HEK293 (cell line): Measurements from ENCODE around the gene RRP1B.

ENCODE experiments used
- EGR2 ChIP-seq: fragments of 450-650 bp; formaldehyde crosslinking; IDR thresholded peaks from 2 replicates; pipeline ENCODE4 v1.5.1; 2016; ENCODE audit warnings: low read depth, missing biosample characterization, missing genetic modification characterization
- GFI1B ChIP-seq: fragments of 450-650 bp; formaldehyde crosslinking; IDR thresholded peaks from 2 replicates; pipeline ENCODE4 v1.5.1; 2016; ENCODE audit warnings: missing biosample characterization, missing genetic modification characterization
- HIC1 ChIP-seq: fragments of 450-650 bp; formaldehyde crosslinking; IDR thresholded peaks from 2 replicates; pipeline ENCODE4 v1.5.1; 2016; ENCODE audit warnings: missing biosample characterization, missing genetic modification characterization
- IKZF3 ChIP-seq: fragments of 450-650 bp; IDR thresholded peaks from 2 replicates; pipeline ENCODE4 v1.5.0; 2018; ENCODE audit warnings: missing biosample characterization, mild to moderate bottlenecking, missing genetic modification characterization, moderate library complexity
- KLF1 ChIP-seq: fragments of 450-650 bp; formaldehyde crosslinking; IDR thresholded peaks from 2 replicates; pipeline ENCODE4 v1.5.1; 2016; ENCODE audit warnings: missing biosample characterization, missing genetic modification characterization
- KLF17 ChIP-seq: fragments of 450-650 bp; formaldehyde crosslinking; IDR thresholded peaks from 2 replicates; pipeline ENCODE4 v1.5.1; 2016; ENCODE audit warnings: missing biosample characterization, missing genetic modification characterization
- KLF7 ChIP-seq: fragments of 450-650 bp; formaldehyde crosslinking; IDR thresholded peaks from 2 replicates; pipeline ENCODE4 v1.5.1; 2016; ENCODE audit warnings: missing biosample characterization, missing genetic modification characterization, borderline replicate concordance
- MEIS1 ChIP-seq: sonication (generic); formaldehyde crosslinking; IDR thresholded peaks from 2 replicates; pipeline ENCODE4 v1.8.1; 2022; ENCODE audit warnings: missing genetic modification reagents, mild to moderate bottlenecking, borderline replicate concordance
- SCRT1 ChIP-seq: fragments of 450-650 bp; formaldehyde crosslinking; IDR thresholded peaks from 2 replicates; pipeline ENCODE4 v1.5.1; 2016; ENCODE audit warnings: missing biosample characterization, missing genetic modification characterization, borderline replicate concordance
- SP7 ChIP-seq: fragments of 450-650 bp; formaldehyde crosslinking; IDR thresholded peaks from 2 replicates; pipeline ENCODE4 v1.5.1; 2016; ENCODE audit warnings: missing biosample characterization, missing genetic modification characterization
- TRIM28 ChIP-seq: IDR thresholded peaks from 2 replicates; pipeline ENCODE4 v1.6.1; 2011; ENCODE audit warnings: low read length, control low read depth, borderline replicate concordance
- ZBTB10 ChIP-seq: fragments of 450-650 bp; formaldehyde crosslinking; IDR thresholded peaks from 2 replicates; pipeline ENCODE4 v1.5.1; 2016; ENCODE audit warnings: missing biosample characterization, missing genetic modification characterization
- ZBTB48 ChIP-seq: fragments of 450-650 bp; formaldehyde crosslinking; IDR thresholded peaks from 2 replicates; pipeline ENCODE4 v1.5.1; 2016; ENCODE audit warnings: missing biosample characterization, missing genetic modification characterization
- ZBTB49 ChIP-seq: fragments of 450-650 bp; formaldehyde crosslinking; IDR thresholded peaks from 2 replicates; pipeline ENCODE4 v1.5.1; 2016; ENCODE audit warnings: missing biosample characterization, missing genetic modification characterization, low read depth
- ZFHX2 ChIP-seq: fragments of 450-650 bp; formaldehyde crosslinking; conservative IDR thresholded peaks from 2 replicates; pipeline ENCODE4 v1.5.1; 2016; ENCODE audit warnings: missing biosample characterization, missing genetic modification characterization
- ZNF114 ChIP-seq: fragments of 450-650 bp; formaldehyde crosslinking; IDR thresholded peaks from 2 replicates; pipeline ENCODE4 v1.5.0; 2017; ENCODE audit warnings: missing biosample characterization, missing genetic modification characterization
- ZNF132 ChIP-seq: fragments of 450-650 bp; formaldehyde crosslinking; IDR thresholded peaks from 2 replicates; pipeline ENCODE4 v1.5.1; 2017; ENCODE audit warnings: missing biosample characterization, missing genetic modification characterization, borderline replicate concordance
- ZNF140 ChIP-seq: fragments of 450-650 bp; formaldehyde crosslinking; IDR thresholded peaks from 2 replicates; pipeline ENCODE4 v1.5.1; 2016; ENCODE audit warnings: missing biosample characterization, missing genetic modification characterization
- ZNF157 ChIP-seq: fragments of 450-650 bp; formaldehyde crosslinking; IDR thresholded peaks from 2 replicates; pipeline ENCODE4 v1.5.1; 2016; ENCODE audit warnings: missing biosample characterization, missing genetic modification characterization
- ZNF239 ChIP-seq: fragments of 450-650 bp; formaldehyde crosslinking; IDR thresholded peaks from 2 replicates; pipeline ENCODE4 v1.5.1; 2016; ENCODE audit warnings: missing biosample characterization, missing genetic modification characterization
- ZNF24 ChIP-seq: fragments of 450-650 bp; formaldehyde crosslinking; IDR thresholded peaks from 2 replicates; pipeline ENCODE4 v1.5.1; 2016; ENCODE audit warnings: missing biosample characterization, missing genetic modification characterization
- ZNF311 ChIP-seq: fragments of 450-650 bp; formaldehyde crosslinking; IDR thresholded peaks from 2 replicates; pipeline ENCODE4 v1.5.1; 2017; ENCODE audit warnings: missing biosample characterization, missing genetic modification characterization, borderline replicate concordance
- ZNF394 ChIP-seq: fragments of 450-650 bp; formaldehyde crosslinking; IDR thresholded peaks from 2 replicates; pipeline ENCODE4 v1.5.1; 2016; ENCODE audit warnings: missing biosample characterization, missing genetic modification characterization, mild to moderate bottlenecking, moderate library complexity, borderline replicate concordance
- ZNF48 ChIP-seq: fragments of 450-650 bp; formaldehyde crosslinking; IDR thresholded peaks from 2 replicates; pipeline ENCODE4 v1.5.1; 2016; ENCODE audit warnings: missing biosample characterization, missing genetic modification characterization
- ZNF529 ChIP-seq: fragments of 450-650 bp; formaldehyde crosslinking; IDR thresholded peaks from 2 replicates; pipeline ENCODE4 v1.5.1; 2017; ENCODE audit warnings: missing genetic modification characterization, missing biosample characterization; ENCODE audit not compliant: insufficient replicate concordance
- ZNF548 ChIP-seq: fragments of 450-650 bp; formaldehyde crosslinking; IDR thresholded peaks from 2 replicates; pipeline ENCODE4 v1.5.1; 2016; ENCODE audit warnings: missing biosample characterization, missing genetic modification characterization
- ZNF571 ChIP-seq: fragments of 450-650 bp; formaldehyde crosslinking; IDR thresholded peaks from 2 replicates; pipeline ENCODE4 v1.5.0; 2017; ENCODE audit warnings: missing biosample characterization, missing genetic modification characterization
- ZNF623 ChIP-seq: fragments of 450-650 bp; formaldehyde crosslinking; IDR thresholded peaks from 2 replicates; pipeline ENCODE4 v1.5.1; 2016; ENCODE audit warnings: missing biosample characterization, missing genetic modification characterization
- ZNF626 ChIP-seq: fragments of 450-650 bp; sonication (Bioruptor Pico); formaldehyde crosslinking; IDR thresholded peaks from 2 replicates; pipeline ENCODE4 v1.5.1; 2018; ENCODE audit warnings: missing biosample characterization, missing genetic modification characterization, inconsistent platforms
- ZNF670 ChIP-seq: fragments of 450-650 bp; formaldehyde crosslinking; IDR thresholded peaks from 2 replicates; pipeline ENCODE4 v1.5.1; 2016; ENCODE audit warnings: missing biosample characterization, missing genetic modification characterization, low read depth
- ZNF692 ChIP-seq: fragments of 450-650 bp; formaldehyde crosslinking; IDR thresholded peaks from 2 replicates; pipeline ENCODE4 v1.5.1; 2016; ENCODE audit warnings: missing biosample characterization, missing genetic modification characterization

RRP1B gene

GRCh38 chr21:43726686-43727518 is 67.5 kb downstream of the RRP1B start (continued):
- TF ChIP-seq TRIM28: no peak
- TF ChIP-seq GFI1B: no peak
- no peak for TF ChIP-seq ZNF24
- no peak for TF ChIP-seq ZBTB48 (tag by site-specific recombination)
- no peak; the same call in 1 of the 2 replicates for TF ChIP-seq SP7 (tag by site-specific recombination)
- TF ChIP-seq KLF1 (tag by site-specific recombination): no peak
- TF ChIP-seq ZNF311 (tag by site-specific recombination): no peak
- no peak for TF ChIP-seq ZNF239 (tag by site-specific recombination)
- no peak for TF ChIP-seq ZBTB10 (tag by site-specific recombination)
- no peak for TF ChIP-seq ZNF670
- TF ChIP-seq KLF17 (tag by site-specific recombination): 0 out of 2 replicates have a peak, but pooled peaks have one; percentile 44
- no peak for TF ChIP-seq KLF7 (tag by site-specific recombination)
- no peak for TF ChIP-seq ZNF157
- no peak for TF ChIP-seq ZNF626 (tag by site-specific recombination)
- TF ChIP-seq ZNF571 (tag by site-specific recombination): no peak
- TF ChIP-seq ZFHX2 (tag by site-specific recombination): peak; percentile 99
- TF ChIP-seq MEIS1: no peak
- no peak for TF ChIP-seq HIC1 (tag by site-specific recombination)
- no peak for TF ChIP-seq ZNF623 (tag by site-specific recombination)
- TF ChIP-seq ZNF140 (tag by site-specific recombination): no peak
- TF ChIP-seq ZNF114 (tag by site-specific recombination): no peak
- TF ChIP-seq ZBTB49 (tag by site-specific recombination): no peak
- TF ChIP-seq ZNF48 (tag by site-specific recombination): peak; percentile 80; the same call in 1 of the 2 replicates
- no peak for TF ChIP-seq ZNF132 (tag by site-specific recombination)
- no peak for TF ChIP-seq ZNF548 (tag by site-specific recombination)
- no peak for TF ChIP-seq ZNF529 (tag by site-specific recombination)
- TF ChIP-seq ZNF692 (tag by site-specific recombination): no peak
- peak; percentile 97 for TF ChIP-seq EGR2 (tag by site-specific recombination)
- TF ChIP-seq IKZF3: no peak
- TF ChIP-seq ZNF394 (tag by site-specific recombination): no peak
- no peak for TF ChIP-seq SCRT1 (tag by site-specific recombination)
